Retinal pigment epithelial cell (primary cell): ENCODE results near the gene MSS51.

Source experiments
- DNase-seq: peaks from one replicate; pipeline ENCODE4 v3.0.0-alpha.2; 2010; ENCODE audit warnings: low read depth
- H3K4me3 ChIP-seq: 2 replicates; pipeline ENCODE4 v1.5.1; 2011; ENCODE audit warnings: mild to moderate bottlenecking, low read length, control low read depth, moderate library complexity
- CTCF ChIP-seq: conservative IDR thresholded peaks from 2 replicates; pipeline ENCODE4 v1.5.1; 2011; ENCODE audit warnings: low read depth, low read length, control low read depth, inconsistent platforms

Gene MSS51

GRCh38 chr10:73460897-73461296 lies 27.5 kb upstream of the MSS51 start:
- TF ChIP-seq CTCF: no peak
- DNase-seq: no peak
- no peak overlapping the region for H3K4me3 ChIP-seq

- H3K4me3 ChIP-seq: no peak overlapping the region
- TF ChIP-seq CTCF: no peak
- DNase-seq: no peak
Observed at GRCh38 chr10:73459683-73460314, 26.4 kb upstream of the MSS51 start.

GRCh38 chr10:73456187-73456890 lies 23.0 kb upstream of the MSS51 start:
- H3K4me3 ChIP-seq: no peak overlapping the region
- no peak for DNase-seq
- no peak for TF ChIP-seq CTCF

GRCh38 chr10:73449113-73449512 lies 15.8 kb upstream of the MSS51 start:
- TF ChIP-seq CTCF: no peak
- no peak for DNase-seq
- no peak overlapping the region for H3K4me3 ChIP-seq

GRCh38 chr10:73448384-73448783 lies 15.0 kb upstream of the MSS51 start:
- TF ChIP-seq CTCF: no peak
- H3K4me3 ChIP-seq: no peak overlapping the region
- no peak for DNase-seq

- H3K4me3 ChIP-seq: no peak overlapping the region
- DNase-seq: no peak
- TF ChIP-seq CTCF: no peak
Observed at GRCh38 chr10:73446926-73447325, 13.6 kb upstream of the MSS51 start.

GRCh38 chr10:73444457-73444856 lies 11.1 kb upstream of the MSS51 start:
- no peak for TF ChIP-seq CTCF
- no peak for DNase-seq
- no peak overlapping the region for H3K4me3 ChIP-seq
